Measurements from ENCODE around the gene UBFD1.
"Not testable (repeated sequence)": the region's sequence is repeated elsewhere in the genome, so short reads cannot be mapped to it uniquely, and the experiment has no call there.

Gene UBFD1

GRCh38 chr16:23566724-23567123 is 9.2 kb downstream of the UBFD1 start:
- no peak for DNase-seq (ENCODE audit: low read depth, low spot score)

DNA sequence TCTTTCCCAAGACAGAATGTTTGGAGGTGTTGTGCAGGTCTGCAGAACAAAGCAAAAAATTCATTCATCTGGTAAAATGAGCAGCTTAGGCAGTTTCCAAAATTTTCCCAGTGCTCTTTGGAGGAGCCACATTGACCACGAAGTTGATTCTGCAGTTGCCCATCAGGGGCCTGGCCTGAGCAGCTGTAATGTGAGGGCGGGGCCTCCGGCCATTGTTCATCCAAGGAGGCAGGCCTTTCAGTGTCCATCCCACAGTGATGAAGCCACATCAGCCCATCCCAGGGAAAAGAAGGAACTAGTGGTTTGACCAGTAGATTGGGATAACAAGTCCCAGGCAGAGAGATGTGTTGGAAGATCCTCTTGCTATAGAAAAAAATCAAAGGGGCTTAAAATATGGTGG is 10.1 kb downstream of the UBFD1 start:
- DNase-seq (ENCODE audit: low read depth, low spot score) = no peak

DNA sequence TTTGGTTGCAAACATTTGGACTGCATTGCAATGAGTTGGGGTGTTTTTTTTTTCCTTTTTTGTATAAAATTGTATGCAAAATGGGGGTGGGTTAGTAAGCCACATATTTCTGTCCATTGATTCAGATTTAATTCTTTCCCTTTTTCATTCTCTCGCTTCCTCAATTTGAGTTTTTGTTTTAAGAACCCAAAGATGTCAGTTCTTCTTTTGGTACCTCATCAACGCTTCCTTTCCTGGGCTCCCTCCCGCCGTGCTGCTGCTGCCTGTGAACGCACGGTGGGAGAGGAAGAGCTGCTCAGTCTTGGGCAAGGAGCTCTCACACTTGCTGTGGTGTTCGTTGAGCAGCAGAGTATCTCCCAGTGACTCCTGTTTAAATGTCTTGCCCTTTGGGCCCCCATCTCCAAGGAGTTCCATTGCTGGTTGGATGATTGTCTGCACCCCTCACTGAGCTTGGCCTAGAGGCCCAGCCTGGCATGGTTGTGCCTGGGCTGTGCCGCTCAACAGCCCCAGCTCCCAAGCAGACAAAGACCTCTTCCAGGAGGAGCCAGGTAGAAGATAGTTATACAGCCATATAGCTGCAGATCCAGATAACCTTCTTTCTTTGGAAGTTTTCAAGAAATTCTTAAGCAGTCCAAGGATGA is 13.6 kb downstream of the UBFD1 start:
- no peak for DNase-seq (ENCODE audit: low read depth, low spot score)

DNA sequence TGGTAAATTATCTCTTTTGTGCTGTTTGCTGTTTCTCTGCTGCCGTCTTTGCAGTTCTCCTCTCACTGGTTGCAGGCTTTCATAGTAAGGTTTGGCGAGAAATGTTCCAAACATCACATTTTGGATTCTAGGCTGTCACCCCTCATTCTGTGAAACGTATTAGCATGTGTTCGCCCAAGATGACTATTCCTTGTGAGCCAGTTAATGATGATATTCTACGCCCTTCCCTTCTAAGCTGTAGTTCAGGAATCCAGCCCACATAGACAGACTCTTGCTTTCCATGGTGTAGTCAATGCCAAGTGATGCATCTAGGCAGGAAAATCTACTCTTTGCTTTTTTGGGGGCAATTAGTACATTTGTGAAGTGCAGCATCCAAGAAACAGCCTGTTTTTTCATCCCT is 14.4 kb downstream of the UBFD1 start:
- no peak for DNase-seq (ENCODE audit: low read depth, low spot score)

DNA sequence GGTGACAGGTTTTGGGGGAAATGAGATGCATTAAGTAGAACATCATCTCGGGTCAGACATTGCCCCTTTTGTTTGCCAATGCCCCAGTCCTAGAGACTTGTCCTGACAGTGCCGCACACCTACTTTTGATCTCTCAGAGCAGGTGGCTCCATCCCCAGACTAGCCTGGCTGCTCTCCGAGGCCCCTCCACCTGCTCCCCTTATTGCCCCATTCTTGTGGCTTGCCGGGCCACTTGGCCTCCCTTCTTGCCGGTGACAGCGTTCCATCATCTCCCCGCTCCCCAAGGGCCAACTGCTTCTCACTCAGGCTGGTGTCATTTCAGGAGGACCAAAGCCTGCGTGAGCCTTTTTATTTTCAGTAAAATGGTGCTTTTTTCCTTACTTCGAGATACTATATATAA is 14.9 kb downstream of the UBFD1 start:
- no peak for DNase-seq (ENCODE audit: low read depth, low spot score)

DNA sequence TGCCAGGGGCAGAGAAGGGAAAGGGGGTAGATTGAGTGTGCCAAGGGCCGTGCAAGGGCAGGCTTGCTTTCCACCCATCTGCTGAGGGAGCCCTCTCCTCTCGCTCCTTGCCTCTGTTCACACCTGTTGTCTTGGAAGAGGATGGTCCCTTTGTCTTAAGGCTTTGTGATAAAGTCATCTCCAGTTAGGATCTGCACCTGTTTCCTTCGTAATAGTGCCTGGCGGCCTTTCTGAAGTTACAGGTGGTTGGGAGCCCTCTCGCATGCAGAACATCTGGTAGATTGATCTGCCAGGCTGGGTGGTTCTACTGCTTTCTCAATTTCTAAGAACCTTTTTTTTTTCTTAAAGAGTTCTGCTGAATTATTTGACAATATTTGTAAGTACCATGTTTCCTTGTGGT is 16.3 kb downstream of the UBFD1 start:
- DNase-seq (ENCODE audit: low read depth, low spot score) = no peak

DNA sequence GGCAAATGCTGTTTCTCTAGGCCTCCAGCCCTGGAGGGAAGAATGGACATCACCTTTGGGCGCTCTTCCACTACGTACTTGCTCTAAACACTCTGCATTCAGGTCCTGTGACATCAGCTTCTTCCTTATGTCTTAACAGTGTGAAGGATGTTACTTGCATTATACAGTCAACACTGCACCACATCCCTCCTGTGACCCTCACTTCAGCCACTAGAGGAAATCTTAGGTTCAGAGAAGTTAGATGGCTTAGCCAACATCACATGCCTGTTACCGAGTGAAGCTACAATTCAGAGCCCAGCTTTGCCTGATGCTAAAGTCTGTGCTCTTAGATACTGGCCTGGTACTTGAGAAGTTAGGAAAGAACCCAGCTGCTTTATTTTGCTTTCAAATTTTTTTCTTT is 18.3 kb downstream of the UBFD1 start:
- DNase-seq (ENCODE audit: low read depth, low spot score) = no peak

DNA sequence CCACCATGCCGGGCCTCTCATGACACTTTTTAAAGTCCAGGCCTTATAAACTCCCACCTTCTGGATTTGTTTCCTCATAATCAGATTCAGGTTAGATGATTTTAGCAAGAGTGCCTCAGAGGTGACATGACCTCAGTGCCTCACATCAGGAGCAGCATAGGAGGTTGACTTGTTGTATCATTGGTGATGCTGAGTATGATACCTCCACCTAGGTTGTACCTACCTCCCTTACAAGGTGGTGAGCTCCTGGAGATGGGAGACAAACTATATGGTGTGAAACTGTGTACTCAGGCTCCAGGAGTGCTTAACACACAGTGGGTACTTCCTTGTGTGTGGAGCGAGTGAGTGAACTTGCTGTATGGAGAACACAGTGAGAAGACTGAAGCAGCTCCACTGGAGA is 20.0 kb downstream of the UBFD1 start:
- DNase-seq (ENCODE audit: low read depth, low spot score) = no peak

DNA sequence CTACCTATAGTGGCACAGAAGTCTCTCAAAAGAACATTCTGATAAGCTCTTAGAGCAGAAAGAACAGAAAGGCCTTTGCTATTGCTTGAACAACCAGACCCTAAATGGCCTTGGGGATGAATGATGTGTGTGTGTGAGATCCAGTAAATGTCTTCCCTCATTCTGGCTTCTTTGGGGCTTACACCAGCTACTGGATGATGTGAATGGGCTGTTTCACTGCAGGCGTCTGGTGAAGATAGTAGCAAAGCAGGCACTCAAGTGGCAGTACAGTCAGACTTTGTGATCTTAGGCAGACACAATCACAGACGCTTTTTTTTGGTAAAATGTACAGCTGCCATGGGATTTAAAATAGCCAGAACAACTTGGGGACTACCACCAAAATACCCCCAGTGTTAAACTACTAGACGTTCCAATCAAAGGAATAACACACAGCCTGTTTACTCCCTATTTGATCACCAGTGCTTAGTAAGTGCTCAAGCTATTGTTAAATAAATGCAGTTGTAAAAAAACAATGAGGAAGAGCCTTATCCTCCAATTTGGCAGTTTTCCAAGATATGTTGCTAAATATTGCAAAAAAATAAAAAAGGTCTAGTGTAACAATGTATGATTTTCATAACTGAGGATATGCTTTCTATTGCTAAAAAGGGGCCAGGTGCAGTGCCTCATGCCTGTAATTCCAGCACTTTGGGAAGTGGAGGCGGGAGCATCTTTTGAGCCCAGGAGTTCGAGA is 20.7 kb downstream of the UBFD1 start:
- DNase-seq (ENCODE audit: low read depth, low spot score) = peak; percentile 18

- DNase-seq (ENCODE audit: low read depth, low spot score) = no peak
Observed at GRCh38 chr16:23579371-23579770, 21.8 kb downstream of the UBFD1 start.

GRCh38 chr16:23580391-23580790 is 22.9 kb downstream of the UBFD1 start:
- no peak for DNase-seq (ENCODE audit: low read depth, low spot score)

- no peak for DNase-seq (ENCODE audit: low read depth, low spot score)
Observed at GRCh38 chr16:23581764-23582163, 24.2 kb downstream of the UBFD1 start.

DNA sequence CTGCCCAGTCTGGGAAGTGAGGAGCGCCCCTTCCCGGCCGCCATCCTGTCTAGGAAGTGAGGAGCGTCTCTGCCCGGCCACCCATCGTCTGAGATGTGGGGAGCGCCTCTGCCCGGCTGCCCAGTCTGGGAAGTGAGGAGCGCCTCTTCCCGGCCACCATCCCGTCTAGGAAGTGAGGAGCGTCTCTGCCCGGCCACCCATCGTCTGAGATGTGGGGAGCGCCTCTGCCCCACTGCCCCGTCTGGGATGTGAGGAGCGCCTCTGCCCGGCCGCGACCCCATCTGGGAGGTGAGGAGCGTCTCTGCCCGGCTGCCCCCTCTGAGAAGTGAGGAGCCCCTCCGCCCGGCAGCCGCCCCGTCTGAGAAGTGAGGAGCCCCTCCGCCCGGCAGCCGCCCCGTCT is 25.7 kb downstream of the UBFD1 start:
- DNase-seq (ENCODE audit: low read depth, low spot score) = not testable (repeated sequence)

DNA sequence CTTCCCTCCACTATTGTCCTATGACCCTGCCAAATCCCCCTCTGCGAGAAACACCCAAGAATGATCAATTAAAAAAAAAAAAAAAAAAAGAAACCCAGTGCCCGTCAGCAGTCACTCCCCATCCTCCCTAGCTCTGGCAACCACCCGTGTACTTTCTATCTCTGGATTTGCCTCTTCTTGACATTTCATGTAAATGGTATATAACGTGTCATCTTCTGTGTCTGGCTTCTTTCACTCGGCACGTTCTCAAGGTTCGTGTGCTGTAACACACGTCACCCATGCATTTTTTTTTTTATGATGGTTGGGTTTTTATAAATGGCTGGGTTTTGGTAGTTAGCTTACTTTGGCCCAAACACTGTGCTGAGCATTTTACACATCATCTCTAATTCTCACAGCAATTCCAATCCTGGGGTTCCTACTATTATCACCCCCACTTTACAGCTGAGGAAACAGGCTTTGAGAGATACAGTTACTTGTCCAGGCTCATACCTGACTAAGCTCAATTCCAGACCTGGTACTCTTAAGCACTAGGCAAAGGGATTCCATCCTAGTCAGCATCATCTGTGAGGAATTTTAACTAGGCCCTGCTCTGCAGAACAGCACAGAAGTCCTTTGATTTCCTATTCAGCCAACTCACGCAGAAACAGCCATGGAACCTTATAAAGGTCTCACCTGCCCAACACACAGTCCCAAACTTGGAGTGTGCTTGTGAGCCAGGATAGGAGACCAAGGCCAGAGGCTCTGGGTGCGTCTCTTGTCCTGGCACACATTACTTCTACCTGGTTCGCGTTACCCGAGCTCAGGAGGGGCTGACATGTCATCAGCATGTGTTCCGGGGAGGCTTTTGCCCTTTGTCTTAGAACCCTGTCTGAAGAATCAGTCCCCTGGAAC is 26.9 kb downstream of the UBFD1 start:
- DNase-seq (ENCODE audit: low read depth, low spot score) = peak; percentile 11

- DNase-seq (ENCODE audit: low read depth, low spot score) = no peak
Observed at GRCh38 chr16:23587726-23588125, 30.2 kb downstream of the UBFD1 start.

- DNase-seq (ENCODE audit: low read depth, low spot score) = no peak
Observed at GRCh38 chr16:23590181-23590580, 32.7 kb downstream of the UBFD1 start.

DNA sequence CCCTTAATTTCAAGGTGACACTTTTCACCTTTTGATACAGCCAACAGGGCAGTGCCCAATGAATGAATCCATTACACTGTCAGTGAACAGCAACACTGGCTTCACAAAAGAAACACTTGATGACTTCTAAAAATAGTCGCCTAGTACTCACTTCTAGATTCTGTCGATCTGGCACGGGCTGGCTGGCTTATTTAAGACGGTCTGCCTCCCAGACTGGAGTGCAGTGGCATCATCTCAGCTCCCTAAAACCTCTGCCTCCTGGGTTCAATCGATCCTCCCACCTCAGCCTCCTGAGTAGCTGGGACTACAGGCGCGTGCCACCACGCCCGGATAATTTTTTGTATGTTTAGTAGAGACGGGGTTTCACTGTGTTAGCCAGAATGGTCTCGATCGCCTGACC is 36.7 kb downstream of the UBFD1 start:
- DNase-seq (ENCODE audit: low read depth, low spot score) = no peak

DNA sequence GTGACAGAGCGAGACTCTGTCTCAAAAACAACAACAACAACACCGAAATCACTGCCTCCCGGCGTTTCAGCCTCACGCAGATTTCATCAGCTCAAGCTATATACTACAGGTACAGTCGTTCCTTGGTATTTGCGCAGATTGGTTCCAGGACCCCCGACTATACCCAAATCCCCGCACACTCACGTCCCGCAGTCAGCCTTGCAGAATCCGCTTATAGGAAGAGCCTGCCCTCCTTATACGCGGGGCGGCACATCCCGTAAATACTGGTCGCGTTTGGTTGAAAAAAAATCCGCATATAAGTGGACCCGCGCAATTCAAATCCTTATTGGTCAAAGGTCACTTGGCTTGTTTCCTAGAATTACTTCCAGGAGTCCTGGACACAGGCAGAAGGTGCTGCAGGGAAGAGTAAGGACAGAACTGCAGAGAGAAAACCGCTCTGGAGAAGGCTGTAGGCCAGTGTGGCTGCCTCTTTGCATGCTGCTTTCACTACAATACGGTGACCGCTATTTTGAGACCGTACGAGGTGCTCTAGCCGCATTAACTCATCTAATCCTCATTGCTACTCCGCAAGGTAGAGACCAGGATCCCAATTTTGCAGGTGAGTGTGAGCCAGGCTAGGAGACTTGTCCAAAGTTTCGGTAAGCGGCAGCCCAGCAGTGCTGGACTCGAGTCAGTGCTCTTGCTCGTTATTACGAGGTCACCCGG is 37.9 kb downstream of the UBFD1 start:
- peak; percentile 15 for DNase-seq (ENCODE audit: low read depth, low spot score)

DNA sequence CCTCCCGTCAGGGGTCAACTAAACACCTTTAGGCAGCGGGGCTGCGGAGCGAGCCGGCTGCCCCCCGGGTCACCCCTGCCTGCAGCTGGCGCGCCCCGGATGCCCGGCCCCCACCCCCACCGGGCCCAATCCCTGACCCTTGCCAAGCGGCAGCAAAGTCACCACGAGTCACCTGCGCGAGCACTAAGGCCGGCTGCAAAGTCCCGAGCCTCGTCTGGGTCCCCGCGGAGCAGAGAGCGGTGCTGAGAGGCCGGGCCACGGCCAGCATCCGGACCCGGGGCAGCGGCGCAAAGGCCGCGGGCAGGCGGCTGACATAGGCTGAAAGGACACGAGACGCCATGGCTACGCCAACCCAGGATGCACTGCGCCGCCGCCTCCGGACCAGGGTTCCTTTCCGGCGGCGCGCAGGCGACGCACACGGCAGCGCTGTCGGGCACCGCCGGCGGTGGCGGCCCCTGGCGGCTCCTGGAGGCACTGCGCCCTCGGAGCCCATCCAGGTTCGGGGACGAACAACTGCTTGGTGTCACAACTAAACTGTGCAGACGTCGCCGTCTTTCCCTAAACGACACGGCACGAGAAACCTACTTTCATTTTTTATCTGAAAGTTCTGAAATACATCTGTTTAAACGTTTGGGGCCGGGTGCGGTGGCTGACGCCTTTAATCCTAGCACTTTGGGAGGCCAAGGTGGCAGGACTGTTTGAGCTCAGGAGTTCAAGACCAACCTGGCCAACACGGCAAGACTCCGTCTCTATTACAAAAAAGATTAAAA is 38.6 kb downstream of the UBFD1 start, which contains the start of gene NDUFAB1:
NDUFAB1 (minus strand) TSS at position 366 of the 770 bp plus-strand sequence; CDS start at position 340, 26 bp downstream.
- peak; percentile 94 for DNase-seq (ENCODE audit: low read depth, low spot score)

DNA sequence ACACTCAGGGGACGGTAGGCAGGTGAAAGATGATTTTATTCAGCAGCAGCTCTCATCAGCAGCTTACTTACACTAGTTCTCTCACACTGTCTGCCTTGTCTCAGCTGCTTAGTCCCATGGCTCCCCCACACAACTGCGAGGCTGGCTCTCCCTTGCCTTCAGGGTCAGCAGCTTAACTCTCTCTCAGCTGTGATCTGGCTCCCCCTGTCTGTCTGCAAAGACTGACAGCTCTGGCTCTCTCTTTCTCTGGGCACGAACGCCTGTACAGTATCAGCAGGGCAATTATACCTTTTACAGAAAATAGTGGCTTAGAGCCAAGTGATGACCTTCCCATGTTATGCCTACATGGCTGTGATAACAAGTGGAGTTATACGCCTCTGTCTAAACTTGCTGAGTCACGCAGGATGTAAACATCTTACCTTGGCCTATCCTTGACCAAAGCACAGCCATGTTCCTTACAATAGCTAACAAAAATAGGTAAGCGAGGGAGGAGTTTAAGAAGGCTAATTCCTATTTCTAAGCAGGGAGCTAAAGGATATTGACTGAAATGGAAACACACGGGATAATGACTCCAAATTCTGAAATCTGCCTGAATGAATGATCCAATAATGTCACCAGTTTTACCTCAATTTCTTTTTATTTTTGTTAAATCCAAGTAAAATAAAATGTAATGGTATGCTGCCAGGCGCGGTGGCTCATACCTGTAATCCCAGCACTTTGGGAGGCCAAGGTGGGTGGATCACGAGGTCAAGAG is 39.7 kb downstream of the UBFD1 start:
- DNase-seq (ENCODE audit: low read depth, low spot score) = peak; percentile 87
